ENCODE results near the gene EVX2.

Gene EVX2

GRCh38 chr2:176082824-176083751 is 674 bp downstream of the EVX2 start:
- DNase-seq (ENCODE audit: low spot score) = no peak

- no peak for DNase-seq (ENCODE audit: low spot score)
Observed at GRCh38 chr2:176082525-176082823, 1.3 kb downstream of the EVX2 start.

- no peak for DNase-seq (ENCODE audit: low spot score)
Observed at GRCh38 chr2:176081837-176082524, 1.8 kb downstream of the EVX2 start.

- DNase-seq (ENCODE audit: low spot score) = no peak
Observed at GRCh38 chr2:176081376-176081836, 2.4 kb downstream of the EVX2 start.

GRCh38 chr2:176080540-176081375 is 3.0 kb downstream of the EVX2 start:
- no peak for DNase-seq (ENCODE audit: low spot score)

GRCh38 chr2:176079831-176080539 is 3.8 kb downstream of the EVX2 start:
- no peak for DNase-seq (ENCODE audit: low spot score)

GRCh38 chr2:176079285-176079830 is 4.4 kb downstream of the EVX2 start:
- DNase-seq (ENCODE audit: low spot score) = no peak

GRCh38 chr2:176078541-176079284 is 5.0 kb downstream of the EVX2 start:
- DNase-seq (ENCODE audit: low spot score) = no peak

- DNase-seq (ENCODE audit: low spot score) = no peak
Observed at GRCh38 chr2:176076796-176077195, 7.0 kb downstream of the EVX2 start.

- DNase-seq (ENCODE audit: low spot score) = no peak
Observed at GRCh38 chr2:176076063-176076462, 7.7 kb downstream of the EVX2 start.

GRCh38 chr2:176075481-176075880 is 8.3 kb downstream of the EVX2 start:
- DNase-seq (ENCODE audit: low spot score) = no peak

- DNase-seq (ENCODE audit: low spot score) = no peak
Observed at GRCh38 chr2:176074919-176075425, 8.8 kb downstream of the EVX2 start.

- no peak for DNase-seq (ENCODE audit: low spot score)
Observed at GRCh38 chr2:176072951-176073904, 10.5 kb downstream of the EVX2 start.

GRCh38 chr2:176072292-176072669 is 11.5 kb downstream of the EVX2 start:
- DNase-seq (ENCODE audit: low spot score) = no peak

GRCh38 chr2:176071330-176072291 is 12.2 kb downstream of the EVX2 start:
- DNase-seq (ENCODE audit: low spot score) = no peak

GRCh38 chr2:176068419-176068832 is 15.3 kb downstream of the EVX2 start:
- no peak for DNase-seq (ENCODE audit: low spot score)

GRCh38 chr2:176067589-176068418 is 16.0 kb downstream of the EVX2 start:
- DNase-seq (ENCODE audit: low spot score) = no peak
